WI38 (cell line): ENCODE results near the gene SPDYE1.
A peak's percentile ranks its signal among the peaks of the same experiment; 100 is the strongest.
"Not testable (repeated sequence)": the region's sequence is repeated elsewhere in the genome, so short reads cannot be mapped to it uniquely, and the experiment has no call there.

Experiments
- H3K4me3 ChIP-seq: 2 replicates; pipeline ENCODE4 v1.5.1; 2011; ENCODE audit warnings: low read depth, mild to moderate bottlenecking, control low read depth, low read length
- TF ChIP-seq, protein P1 (sequence below): IDR thresholded peaks from 2 replicates; pipeline ENCODE4 v1.5.1; 2012; ENCODE audit warnings: low read depth, mild to moderate bottlenecking, control low read depth, low read length

SPDYE1 gene

DNA sequence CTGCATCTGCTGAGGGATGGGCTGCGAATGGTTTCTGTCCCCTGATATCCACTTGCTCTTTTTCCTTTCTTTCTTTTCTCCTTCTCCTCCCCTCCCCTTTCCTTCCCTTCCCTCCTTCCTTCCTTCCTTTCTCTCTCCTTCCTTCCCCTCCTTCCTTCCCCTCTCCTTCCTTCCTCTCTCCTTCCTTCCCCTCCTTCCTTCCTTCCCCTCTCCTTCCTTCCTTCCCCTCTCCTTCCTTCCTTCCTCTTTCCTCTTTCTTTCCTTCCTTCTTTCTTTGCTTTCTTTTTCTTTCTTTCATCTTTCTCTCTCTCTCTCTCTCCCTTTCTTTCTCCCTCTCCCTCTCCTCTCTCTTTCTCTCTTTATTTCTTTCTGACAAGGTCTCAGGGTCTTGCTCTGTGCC is 20.2 kb upstream of the SPDYE1 start:
- TF ChIP-seq, protein P1, sequence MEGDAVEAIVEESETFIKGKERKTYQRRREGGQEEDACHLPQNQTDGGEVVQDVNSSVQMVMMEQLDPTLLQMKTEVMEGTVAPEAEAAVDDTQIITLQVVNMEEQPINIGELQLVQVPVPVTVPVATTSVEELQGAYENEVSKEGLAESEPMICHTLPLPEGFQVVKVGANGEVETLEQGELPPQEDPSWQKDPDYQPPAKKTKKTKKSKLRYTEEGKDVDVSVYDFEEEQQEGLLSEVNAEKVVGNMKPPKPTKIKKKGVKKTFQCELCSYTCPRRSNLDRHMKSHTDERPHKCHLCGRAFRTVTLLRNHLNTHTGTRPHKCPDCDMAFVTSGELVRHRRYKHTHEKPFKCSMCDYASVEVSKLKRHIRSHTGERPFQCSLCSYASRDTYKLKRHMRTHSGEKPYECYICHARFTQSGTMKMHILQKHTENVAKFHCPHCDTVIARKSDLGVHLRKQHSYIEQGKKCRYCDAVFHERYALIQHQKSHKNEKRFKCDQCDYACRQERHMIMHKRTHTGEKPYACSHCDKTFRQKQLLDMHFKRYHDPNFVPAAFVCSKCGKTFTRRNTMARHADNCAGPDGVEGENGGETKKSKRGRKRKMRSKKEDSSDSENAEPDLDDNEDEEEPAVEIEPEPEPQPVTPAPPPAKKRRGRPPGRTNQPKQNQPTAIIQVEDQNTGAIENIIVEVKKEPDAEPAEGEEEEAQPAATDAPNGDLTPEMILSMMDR, result no peak
- no peak overlapping the region for H3K4me3 ChIP-seq

DNA sequence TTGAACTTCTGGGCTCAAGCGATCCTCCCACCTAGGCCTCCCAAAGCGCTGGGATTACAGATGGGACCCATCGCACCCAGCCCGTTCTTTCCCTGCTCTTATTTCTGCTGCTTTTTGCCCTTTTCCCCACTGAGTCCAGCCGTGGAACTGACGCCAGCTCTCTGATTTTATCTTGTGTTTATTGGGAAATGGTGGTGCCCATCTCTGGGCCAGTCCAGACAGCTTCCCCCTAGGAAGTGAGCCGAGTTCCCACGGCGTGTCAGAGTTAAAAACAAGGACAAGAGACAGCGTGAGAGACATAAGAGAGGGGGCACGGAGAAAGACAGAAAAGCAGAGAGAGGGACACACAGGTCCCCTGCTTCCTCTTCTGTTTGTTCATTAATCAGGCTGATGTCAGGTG is 19.6 kb upstream of the SPDYE1 start:
- H3K4me3 ChIP-seq, result not testable (repeated sequence)

DNA sequence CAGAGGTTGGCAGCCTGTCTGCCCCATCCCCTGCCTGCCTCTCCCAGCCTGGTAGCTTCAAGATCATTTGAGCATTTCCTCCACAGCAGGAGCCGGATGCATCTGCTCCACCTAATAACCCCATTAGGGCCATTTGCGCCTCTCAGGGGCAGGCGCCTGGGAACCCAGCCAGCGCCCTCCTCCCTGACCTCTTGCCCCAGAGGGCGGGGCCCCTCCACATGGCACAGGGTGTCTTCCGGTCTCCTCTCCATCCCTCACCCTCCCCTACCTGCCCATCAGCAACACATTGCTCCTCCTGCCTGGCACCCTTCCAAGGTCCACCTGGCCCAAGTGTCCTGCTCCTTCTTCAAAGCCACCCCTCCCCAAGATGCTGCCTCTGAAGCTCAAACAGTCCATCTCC is 14.8 kb upstream of the SPDYE1 start:
- not testable (repeated sequence) for H3K4me3 ChIP-seq

DNA sequence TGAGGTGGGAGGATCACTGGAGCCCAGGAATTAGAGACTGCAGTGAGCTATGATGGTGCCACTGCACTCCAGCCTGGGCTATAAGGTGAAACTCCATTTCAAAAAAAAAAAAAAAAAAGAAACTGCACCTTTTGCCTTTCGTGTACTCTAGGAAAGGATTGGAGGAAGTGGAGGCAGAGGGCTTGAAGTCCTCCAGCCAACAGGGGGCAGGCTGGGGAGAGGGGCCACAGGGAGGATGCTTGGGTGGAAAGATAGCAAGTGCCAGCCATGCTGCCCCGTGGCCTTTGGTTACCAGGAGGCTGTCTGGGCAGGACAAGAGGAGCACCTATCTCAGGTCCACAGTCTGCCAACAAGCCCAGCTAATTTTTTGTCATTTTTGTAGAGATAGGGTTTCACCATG is 14.0 kb upstream of the SPDYE1 start:
- H3K4me3 ChIP-seq, result not testable (repeated sequence)

DNA sequence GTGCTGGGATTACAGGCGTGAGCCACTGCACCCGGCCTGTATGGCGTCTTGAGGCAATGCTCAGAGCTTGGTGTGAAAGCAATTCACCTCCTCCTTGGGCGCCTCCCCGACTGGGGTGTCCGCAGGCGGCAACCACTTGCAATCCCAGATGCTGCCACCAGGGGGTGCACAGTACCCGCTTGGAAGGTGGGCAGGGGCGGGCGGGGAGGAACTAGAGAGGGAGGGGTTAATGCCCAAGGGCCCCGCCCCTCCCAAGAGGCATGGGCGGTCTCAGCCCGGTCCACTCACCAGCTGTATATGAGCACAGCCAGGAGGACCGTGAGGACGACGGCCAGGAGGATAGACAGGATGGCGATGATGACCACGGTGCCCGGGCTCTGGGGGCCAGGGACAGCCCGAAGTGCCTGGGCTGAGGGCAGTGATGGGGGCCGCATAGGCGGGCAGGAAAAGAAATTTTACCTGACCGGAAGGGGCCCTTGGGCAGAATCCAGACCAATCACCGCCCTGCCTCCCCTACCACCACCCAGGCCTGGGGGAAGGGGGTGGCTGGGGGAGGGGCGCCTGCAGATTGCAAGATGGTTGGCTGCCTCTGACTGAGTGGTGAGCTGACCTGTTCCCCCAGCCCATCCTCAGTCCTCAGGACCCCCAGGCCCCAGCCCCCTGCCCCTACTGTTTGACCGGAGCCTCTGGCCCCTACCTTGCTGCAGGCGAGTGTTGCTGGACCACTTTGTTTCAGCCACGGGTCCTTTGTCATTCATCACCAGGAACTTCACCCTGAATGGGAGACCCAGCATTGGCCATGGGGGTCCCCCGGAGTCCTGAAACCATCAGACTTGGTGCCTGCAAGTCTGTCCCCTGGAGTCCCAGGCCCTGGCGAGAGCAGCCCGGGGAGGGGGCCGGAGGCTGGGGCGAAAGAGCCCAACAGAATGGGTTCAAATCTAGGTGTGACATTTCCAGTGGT is 11.5 kb upstream of the SPDYE1 start:
- not testable (repeated sequence) for H3K4me3 ChIP-seq
- TF ChIP-seq, protein P1, result peak; percentile 25; the same call in 1 of the 2 replicates

DNA sequence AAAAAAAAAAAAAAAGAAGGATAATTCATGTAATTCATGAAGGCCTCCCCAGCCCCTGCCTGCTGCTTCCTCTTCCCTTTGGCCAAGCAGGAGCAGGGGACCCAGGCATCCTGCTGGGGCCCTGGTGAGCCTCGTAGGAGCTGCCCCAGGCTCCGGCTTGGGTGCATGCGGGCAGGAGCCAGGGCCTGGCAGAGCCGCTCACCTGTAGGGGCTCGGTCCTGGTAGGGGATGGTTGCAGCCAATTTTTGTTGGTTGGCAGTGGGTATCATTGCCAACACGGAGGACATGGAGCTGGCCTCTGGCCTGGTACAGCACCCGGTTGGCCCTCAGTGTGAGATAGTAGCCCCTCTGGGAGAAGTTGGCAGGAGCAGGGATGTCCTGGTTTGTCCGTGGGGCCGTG is 10.2 kb upstream of the SPDYE1 start:
- not testable (repeated sequence) for H3K4me3 ChIP-seq

DNA sequence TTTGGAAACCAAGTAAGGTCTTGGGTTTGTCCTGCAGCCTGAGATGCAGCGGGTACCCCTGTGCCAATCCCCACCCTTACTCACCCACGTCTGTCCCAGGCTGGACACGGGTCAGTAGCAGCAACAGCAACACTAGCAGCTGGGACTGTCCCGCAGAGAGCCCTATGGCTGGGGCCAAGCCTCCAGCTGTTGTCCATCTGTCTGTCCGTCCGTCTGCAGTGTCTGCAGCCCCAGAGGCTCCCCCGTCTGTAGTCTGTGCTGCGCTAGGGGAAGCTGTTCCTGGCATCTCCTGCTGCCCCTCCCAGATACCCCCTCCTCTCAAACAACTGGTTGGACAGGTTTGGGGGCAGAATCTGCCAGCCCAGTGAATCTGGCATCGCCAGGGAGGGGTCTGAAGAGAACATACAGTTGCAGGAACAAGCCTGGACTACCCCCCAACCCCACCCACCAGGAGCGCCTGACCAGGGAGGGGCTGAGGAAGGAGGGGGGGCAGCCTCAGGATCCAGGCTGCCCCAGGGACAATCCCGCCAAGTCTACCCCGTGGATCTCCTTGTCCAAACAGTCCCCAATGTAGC is 7.6 kb upstream of the SPDYE1 start:
- H3K4me3 ChIP-seq, result not testable (repeated sequence)

DNA sequence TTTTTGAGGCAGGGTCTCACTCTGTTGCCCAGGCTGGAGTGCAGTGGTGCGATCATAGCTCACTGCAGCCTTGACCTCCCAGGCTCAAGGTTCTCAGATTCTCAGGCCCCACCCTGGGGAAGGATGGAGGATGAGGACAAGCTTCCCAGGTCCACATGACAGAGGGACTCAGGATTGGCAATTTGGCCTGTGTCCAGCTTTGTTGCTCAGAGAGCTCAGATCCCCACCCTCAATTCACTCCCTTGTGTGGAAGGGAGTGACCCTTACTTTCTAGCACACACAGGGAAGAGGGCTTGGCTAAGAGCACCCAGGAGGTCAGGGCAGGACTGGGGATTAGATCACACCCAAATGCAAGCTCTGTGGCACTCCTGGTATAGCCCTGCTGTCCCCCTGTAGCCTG is 6.9 kb upstream of the SPDYE1 start:
- not testable (repeated sequence) for H3K4me3 ChIP-seq

DNA sequence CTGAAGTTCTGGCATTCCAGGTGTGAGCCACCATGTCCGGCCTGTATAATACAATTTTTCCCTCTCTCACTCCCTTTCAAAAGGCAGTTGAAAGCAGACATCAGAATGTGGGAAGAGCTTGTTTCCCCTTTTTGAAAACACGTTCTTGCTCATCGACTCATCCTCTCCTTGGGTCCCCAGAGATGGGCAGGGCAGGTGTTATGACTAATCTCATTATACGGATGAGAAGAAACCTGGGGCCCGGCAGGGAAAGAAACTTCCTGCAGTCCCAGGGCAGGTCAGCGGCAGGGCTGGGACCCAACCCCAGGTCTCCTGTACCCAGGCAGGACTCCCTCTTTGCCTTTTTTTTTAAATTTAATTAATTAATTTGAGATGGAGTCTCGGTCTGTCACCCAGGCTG is 4.8 kb upstream of the SPDYE1 start:
- H3K4me3 ChIP-seq, result not testable (repeated sequence)

DNA sequence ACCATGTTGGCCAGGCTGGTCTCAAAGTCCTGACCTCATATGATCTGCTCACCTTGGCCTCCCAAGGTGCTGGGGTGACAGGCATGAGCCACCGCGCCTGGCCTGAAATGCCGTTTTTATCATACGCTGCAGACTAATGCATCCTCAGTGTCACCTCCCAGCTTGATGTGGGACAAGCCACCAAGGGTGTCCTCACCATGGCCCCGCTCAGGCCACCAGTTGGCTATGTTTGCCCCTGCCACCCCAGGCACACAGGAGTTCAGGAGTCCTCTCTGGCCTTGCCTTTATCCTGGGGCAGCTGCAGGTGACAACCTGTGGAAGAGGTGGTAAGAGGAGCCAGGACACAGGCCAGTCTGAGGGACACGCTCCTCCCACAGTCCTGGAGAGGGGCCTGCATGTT is 3.0 kb upstream of the SPDYE1 start:
- H3K4me3 ChIP-seq, result not testable (repeated sequence)

DNA sequence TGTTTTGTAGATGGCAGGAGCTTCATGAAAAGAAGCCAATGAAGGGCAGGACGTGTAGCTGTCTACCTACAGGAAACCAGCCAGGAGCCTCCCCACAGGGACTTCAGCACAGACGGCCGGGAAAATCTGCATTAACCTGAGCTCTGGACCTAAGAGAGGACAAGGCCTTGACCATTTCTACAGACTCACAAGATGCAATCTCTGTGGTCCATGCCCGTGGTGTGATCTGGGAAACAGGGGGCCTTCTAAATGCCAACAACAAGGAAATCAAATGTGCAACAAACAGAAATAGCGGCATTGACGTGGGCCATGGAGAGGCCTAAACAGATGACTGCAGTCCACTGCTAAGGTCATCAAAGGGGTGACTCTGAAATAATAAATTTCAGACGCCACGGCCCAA is 14.4 kb downstream of the SPDYE1 start:
- not testable (repeated sequence) for H3K4me3 ChIP-seq

DNA sequence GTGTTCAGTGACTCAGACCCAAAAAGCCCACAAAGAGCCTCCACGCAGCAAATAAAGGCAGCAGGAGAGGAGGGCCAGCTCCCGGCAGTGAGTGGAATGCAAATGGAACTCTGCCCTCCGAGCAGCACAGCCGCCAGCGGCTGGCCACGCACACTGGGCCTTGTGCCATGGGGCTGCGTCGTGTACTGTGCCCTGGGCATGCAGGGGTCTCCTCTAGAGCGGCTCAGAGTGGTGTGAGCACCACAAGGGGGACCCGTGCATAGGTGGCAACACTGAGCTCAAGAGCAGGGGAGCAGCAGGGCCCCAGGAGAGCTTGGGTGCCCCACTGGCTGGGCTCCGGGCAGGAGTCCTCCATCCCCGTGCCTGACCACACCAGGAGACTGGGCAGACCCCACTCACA is 17.4 kb downstream of the SPDYE1 start:
- H3K4me3 ChIP-seq, result not testable (repeated sequence)
